ENCODE results near the gene SLAIN1. TPM values are rescaled to one million over a fixed set of nuclear protein-coding genes. Genes with fewer than 3 reads are reported as not detected.

SLAIN1 gene
- total and polyA plus RNA-seq, 3 donors from 2014 or later = 73.1 to 149 (median 114) TPM

GRCh38 chr13:77740931-77741596, 43.6 kb downstream of the SLAIN1 start:
- Histone ChIP-seq H3K27ac (peak overlapping the region; percentile 54 to 68), H3K4me3 (peak overlapping the region in 1 of 2 donors; percentile 2), H3K4me1 (no peaks in the 10 kb centered on the region), H3K27me3 (no peaks in the 10 kb centered on the region), H3K36me3 (ENCODE audit: low read depth, missing control alignments) (no peaks in the 10 kb centered on the region), H3K9me3 (no peaks in the 10 kb centered on the region)
- WGBS, 2 donors = 40 to 47% methylated on average over 8 of the region's 8 CpGs
- TF ChIP-seq POLR2A (IDR thresholded peaks at IDR 0.05) (no peak), CTCF (IDR thresholded peaks at IDR 0.05) (no peak)
- intact Hi-C loops (cut with DNase I; ENCODE audit: low total_unique reads) = no loop called here
- DNase-seq = peak; percentile 82

DNA sequence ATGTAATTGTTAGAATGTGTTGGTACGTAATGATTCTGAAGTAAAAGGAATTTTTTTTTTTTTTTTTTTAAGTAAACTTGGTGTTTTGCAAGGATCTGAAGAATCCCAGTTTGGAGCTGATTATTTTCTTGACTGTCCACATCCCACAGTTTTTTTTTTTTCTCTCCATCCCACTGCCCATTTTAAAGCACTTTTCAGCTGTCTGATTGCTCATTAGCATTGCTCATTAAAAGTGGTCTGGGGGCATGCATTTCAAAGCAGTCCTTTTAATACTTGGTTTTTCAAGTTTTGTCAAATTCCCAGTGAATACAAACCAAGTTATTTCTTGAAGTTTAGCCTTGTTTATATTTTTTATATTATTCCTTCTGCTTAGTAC, 44.1 kb downstream of the SLAIN1 start:
- Histone ChIP-seq H3K4me1 (no peaks in the 10 kb centered on the region), H3K27me3 (no peaks in the 10 kb centered on the region), H3K4me3 (peak overlapping the region in 1 of 2 donors; percentile 2), H3K9me3 (no peaks in the 10 kb centered on the region), H3K27ac (peak overlapping the region; percentile 54 to 68), H3K36me3 (ENCODE audit: low read depth, missing control alignments) (no peaks in the 10 kb centered on the region)
- no peak for DNase-seq
- TF ChIP-seq CTCF (IDR thresholded peaks at IDR 0.05) = no peak
- no peak for TF ChIP-seq POLR2A (IDR thresholded peaks at IDR 0.05)
- intact Hi-C loops (cut with DNase I; ENCODE audit: low total_unique reads) = no loop called here
- 47 to 64% methylated on average over 1 of the region's 1 CpG for WGBS, 2 donors

GRCh38 chr13:77742801-77743200, 45.3 kb downstream of the SLAIN1 start:
- Histone ChIP-seq H3K4me3 (no peak overlapping the region), H3K4me1 (no peaks in the 10 kb centered on the region), H3K9me3 (no peaks in the 10 kb centered on the region), H3K27me3 (no peaks in the 10 kb centered on the region), H3K36me3 (ENCODE audit: low read depth, missing control alignments) (no peaks in the 10 kb centered on the region), H3K27ac (peak overlapping the region; percentile 6 to 68)
- no peak for DNase-seq
- no peak for TF ChIP-seq CTCF (IDR thresholded peaks at IDR 0.05)
- no peak for TF ChIP-seq POLR2A (IDR thresholded peaks at IDR 0.05)
- intact Hi-C loops (cut with DNase I; ENCODE audit: low total_unique reads) = no loop called here
- 76 to 90% methylated on average over 2 of the region's 2 CpGs for WGBS, 2 donors

- Histone ChIP-seq H3K4me3 (no peak overlapping the region), H3K27me3 (no peaks in the 10 kb centered on the region), H3K9me3 (no peaks in the 10 kb centered on the region), H3K36me3 (ENCODE audit: low read depth, missing control alignments) (no peaks in the 10 kb centered on the region), H3K4me1 (no peaks in the 10 kb centered on the region), H3K27ac (no peak overlapping the region)
- no peak for DNase-seq
- WGBS, 2 donors = 43 to 50% methylated on average over 1 of the region's 1 CpG
- TF ChIP-seq CTCF (IDR thresholded peaks at IDR 0.05) (no peak), POLR2A (IDR thresholded peaks at IDR 0.05) (no peak)
- intact Hi-C loops (cut with DNase I; ENCODE audit: low total_unique reads) = no loop called here
Measured at GRCh38 chr13:77745784-77746183, 48.3 kb downstream of the SLAIN1 start.

GRCh38 chr13:77749344-77749880, 51.9 kb downstream of the SLAIN1 start:
- TF ChIP-seq CTCF (IDR thresholded peaks at IDR 0.05) (no peak), POLR2A (IDR thresholded peaks at IDR 0.05) (no peak)
- H3K9me3 ChIP-seq = no peaks in the 10 kb centered on the region
- no peak overlapping the region for H3K4me3 ChIP-seq
- no peak for DNase-seq
- no peak overlapping the region for H3K27ac ChIP-seq
- no peaks in the 10 kb centered on the region for H3K36me3 ChIP-seq (ENCODE audit: low read depth, missing control alignments)
- no peaks in the 10 kb centered on the region for H3K27me3 ChIP-seq
- intact Hi-C loops (cut with DNase I; ENCODE audit: low total_unique reads) = no loop called here
- WGBS, 2 donors = 45 to 54% methylated on average over 2 of the region's 2 CpGs
- H3K4me1 ChIP-seq = peaks cover 4% of the 10 kb centered on the region
